Stimulated activated effector memory CD8-positive, alpha-beta T cell treated with anti-CD3 and anti-CD28 coated beads, Interleukin-12 subunit alpha, Interleukin-12 subunit beta, amount 100 ng/mL, for 72 hours (primary cell): ENCODE measurements around the gene NR1D1.

Experiments
- ATAC-seq: fragments of 150-1000 bp; cut with Tn5 transposase; 2 replicates; pipeline ENCODE4 v1.10.0; 2021
- DNase-seq, 2 donors: peaks; one replicate each; pipeline ENCODE4 v3.0.0; 2021 to 2022; ENCODE audit warnings: low spot score in 2 of 2
- H3K27ac Mint-ChIP-seq: one replicate; pipeline ENCODE4 v1.8.0; 2022; ENCODE audit warnings: mild to moderate bottlenecking, mixed read lengths
- H3K36me3 Mint-ChIP-seq: one replicate; pipeline ENCODE4 v1.8.0; 2022; ENCODE audit warnings: mild to moderate bottlenecking, mixed read lengths
- H3K4me1 Mint-ChIP-seq: one replicate; pipeline ENCODE4 v1.8.0; 2022; ENCODE audit warnings: mixed read lengths
- H3K4me3 Mint-ChIP-seq: one replicate; pipeline ENCODE4 v1.8.0; 2022; ENCODE audit warnings: mild to moderate bottlenecking, mixed read lengths
- H3K9me3 Mint-ChIP-seq: one replicate; pipeline ENCODE4 v1.8.0; 2022; ENCODE audit warnings: mixed read lengths

Gene NR1D1

GRCh38 chr17:40075201-40075941, 25.0 kb downstream of the NR1D1 start:
- Mint-ChIP-seq H3K27ac (peak overlapping the region; percentile 77), H3K4me1 (peaks cover 53% of the 10 kb centered on the region), H3K9me3 (no peaks in the 10 kb centered on the region), H3K36me3 (peaks cover 6% of the 10 kb centered on the region), H3K4me3 (no peak overlapping the region)
- DNase-seq: peak; percentile 66 to 86
- ATAC-seq: peak; percentile 77

GRCh38 chr17:40074871-40075200, 25.6 kb downstream of the NR1D1 start:
- no peak for ATAC-seq
- peaks cover 58% of the 10 kb centered on the region for H3K4me1 Mint-ChIP-seq
- peak overlapping the region; percentile 54 for H3K27ac Mint-ChIP-seq

GRCh38 chr17:40074175-40074512, 26.2 kb downstream of the NR1D1 start:
- ATAC-seq: no peak
- peaks cover 65% of the 10 kb centered on the region for H3K4me1 Mint-ChIP-seq
- H3K27ac Mint-ChIP-seq: peak overlapping the region; percentile 54
- H3K4me3 Mint-ChIP-seq: no peak overlapping the region
- peaks cover 12% of the 10 kb centered on the region for H3K36me3 Mint-ChIP-seq
- no peak for DNase-seq
- H3K9me3 Mint-ChIP-seq: no peaks in the 10 kb centered on the region

More at GRCh38 chr17:40074871-40075200, 25.6 kb downstream of the NR1D1 start:
- H3K4me3 Mint-ChIP-seq: no peak overlapping the region
- H3K9me3 Mint-ChIP-seq: no peaks in the 10 kb centered on the region
- DNase-seq: no peak
- peaks cover 6% of the 10 kb centered on the region for H3K36me3 Mint-ChIP-seq

GRCh38 chr17:40073454-40074174, 26.8 kb downstream of the NR1D1 start:
- H3K4me1 Mint-ChIP-seq: peaks cover 71% of the 10 kb centered on the region
- ATAC-seq (no peak), DNase-seq (no peak)
- H3K9me3 Mint-ChIP-seq: no peaks in the 10 kb centered on the region
- no peak overlapping the region for H3K4me3 Mint-ChIP-seq
- peaks cover 11% of the 10 kb centered on the region for H3K36me3 Mint-ChIP-seq
- H3K27ac Mint-ChIP-seq: peak overlapping the region; percentile 54

- Mint-ChIP-seq H3K27ac (peak overlapping the region; percentile 54), H3K36me3 (peaks cover 10% of the 10 kb centered on the region), H3K4me1 (peaks cover 78% of the 10 kb centered on the region), H3K9me3 (no peaks in the 10 kb centered on the region), H3K4me3 (no peak overlapping the region)
- ATAC-seq (no peak), DNase-seq (no peak)
Observed at GRCh38 chr17:40072735-40073346, 27.5 kb downstream of the NR1D1 start.

- Mint-ChIP-seq H3K4me1 (peaks cover 85% of the 10 kb centered on the region), H3K9me3 (no peaks in the 10 kb centered on the region), H3K4me3 (no peak overlapping the region), H3K27ac (peak overlapping the region; percentile 95), H3K36me3 (peaks cover 10% of the 10 kb centered on the region)
- DNase-seq (no peak), ATAC-seq (no peak)
Observed at GRCh38 chr17:40072040-40072734, 28.2 kb downstream of the NR1D1 start.

GRCh38 chr17:40071313-40072039, 28.9 kb downstream of the NR1D1 start:
- DNase-seq: no peak
- peaks cover 84% of the 10 kb centered on the region for H3K4me1 Mint-ChIP-seq
- no peak for ATAC-seq
- peak overlapping the region; percentile 83 for H3K4me3 Mint-ChIP-seq
- H3K9me3 Mint-ChIP-seq: no peaks in the 10 kb centered on the region
- peaks cover 10% of the 10 kb centered on the region for H3K36me3 Mint-ChIP-seq
- peak overlapping the region; percentile 95 for H3K27ac Mint-ChIP-seq

- no peak for ATAC-seq
- peak overlapping the region; percentile 95 for H3K27ac Mint-ChIP-seq
- peaks cover 82% of the 10 kb centered on the region for H3K4me1 Mint-ChIP-seq
- DNase-seq: no peak
- no peaks in the 10 kb centered on the region for H3K9me3 Mint-ChIP-seq
- H3K36me3 Mint-ChIP-seq: peaks cover 10% of the 10 kb centered on the region
- H3K4me3 Mint-ChIP-seq: peak overlapping the region; percentile 83
Observed at GRCh38 chr17:40070709-40071312, 29.6 kb downstream of the NR1D1 start.

- peak; percentile 53 for ATAC-seq
- Mint-ChIP-seq H3K27ac (peak overlapping the region; percentile 95), H3K4me3 (peak overlapping the region; percentile 83), H3K4me1 (peaks cover 81% of the 10 kb centered on the region), H3K36me3 (peaks cover 10% of the 10 kb centered on the region), H3K9me3 (no peaks in the 10 kb centered on the region)
- DNase-seq: no peak
Observed at GRCh38 chr17:40069751-40070708, 30.4 kb downstream of the NR1D1 start.

- DNase-seq: peak; percentile 54 to 84
- peak; percentile 77 for ATAC-seq
- Mint-ChIP-seq H3K36me3 (peaks cover 10% of the 10 kb centered on the region), H3K9me3 (no peaks in the 10 kb centered on the region), H3K27ac (peak overlapping the region; percentile 95), H3K4me3 (peak overlapping the region; percentile 83), H3K4me1 (peaks cover 83% of the 10 kb centered on the region)
Observed at GRCh38 chr17:40068917-40069750, 31.3 kb downstream of the NR1D1 start.

GRCh38 chr17:40068584-40068916, 31.8 kb downstream of the NR1D1 start:
- DNase-seq (no peak), ATAC-seq (peak; percentile 1)
- Mint-ChIP-seq H3K36me3 (peaks cover 10% of the 10 kb centered on the region), H3K27ac (peak overlapping the region; percentile 95), H3K4me3 (peak overlapping the region; percentile 83), H3K4me1 (peaks cover 85% of the 10 kb centered on the region), H3K9me3 (no peaks in the 10 kb centered on the region)

GRCh38 chr17:40068129-40068581, 32.2 kb downstream of the NR1D1 start:
- peaks cover 10% of the 10 kb centered on the region for H3K36me3 Mint-ChIP-seq
- peaks cover 85% of the 10 kb centered on the region for H3K4me1 Mint-ChIP-seq
- peak overlapping the region; percentile 83 for H3K4me3 Mint-ChIP-seq
- H3K27ac Mint-ChIP-seq: peak overlapping the region; percentile 95
- DNase-seq (no peak), ATAC-seq (no peak)
- H3K9me3 Mint-ChIP-seq: no peaks in the 10 kb centered on the region

GRCh38 chr17:40067710-40068109, 32.7 kb downstream of the NR1D1 start:
- no peaks in the 10 kb centered on the region for H3K9me3 Mint-ChIP-seq
- H3K4me1 Mint-ChIP-seq: peaks cover 82% of the 10 kb centered on the region
- peak overlapping the region; percentile 83 for H3K4me3 Mint-ChIP-seq
- DNase-seq (no peak), ATAC-seq (no peak)
- H3K27ac Mint-ChIP-seq: peak overlapping the region; percentile 95
- peaks cover 10% of the 10 kb centered on the region for H3K36me3 Mint-ChIP-seq
